AG09319 (cell line): ENCODE results near the gene CELA1.

Experiments used
- DNase-seq: peaks from one replicate; pipeline ENCODE4 v3.0.0-alpha.2; 2010; ENCODE audit warnings: low read depth; ENCODE audit errors: extremely low read depth
- TF ChIP-seq, protein P1 (sequence below): IDR thresholded peaks from 2 replicates; pipeline ENCODE4 v1.5.1; 2011; ENCODE audit warnings: low read depth, mild to moderate bottlenecking, inconsistent platforms, low read length, moderate library complexity

CELA1 gene

DNA sequence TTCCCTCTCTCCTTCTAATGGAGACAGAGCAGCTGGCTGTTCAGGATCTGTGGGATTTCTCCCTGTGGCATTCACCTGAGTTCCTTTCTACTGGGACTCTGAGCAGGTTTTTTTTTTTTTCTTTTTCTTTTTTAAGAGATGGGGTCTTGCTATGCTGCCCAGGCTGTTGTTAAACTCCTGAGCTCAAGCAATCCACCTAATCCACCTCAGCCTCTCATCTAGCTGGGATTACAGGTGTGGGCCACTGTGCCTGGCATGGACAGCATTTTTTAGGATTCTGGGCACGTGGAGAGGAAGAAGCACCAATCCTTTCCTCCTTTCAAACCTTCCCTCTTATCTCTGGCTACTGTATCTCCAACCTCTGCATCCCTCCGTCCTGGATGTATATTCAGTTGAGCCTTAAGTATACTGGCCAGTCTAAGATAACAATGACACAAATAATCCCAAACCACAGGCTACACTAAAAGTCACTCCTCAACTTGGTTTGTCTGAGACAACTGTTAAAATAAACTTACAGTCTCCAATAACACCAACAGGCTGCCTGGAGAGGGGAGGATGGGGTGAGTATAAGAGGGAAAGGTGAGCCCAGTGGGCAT, 16.4 kb upstream of the CELA1 start:
- TF ChIP-seq, protein P1, sequence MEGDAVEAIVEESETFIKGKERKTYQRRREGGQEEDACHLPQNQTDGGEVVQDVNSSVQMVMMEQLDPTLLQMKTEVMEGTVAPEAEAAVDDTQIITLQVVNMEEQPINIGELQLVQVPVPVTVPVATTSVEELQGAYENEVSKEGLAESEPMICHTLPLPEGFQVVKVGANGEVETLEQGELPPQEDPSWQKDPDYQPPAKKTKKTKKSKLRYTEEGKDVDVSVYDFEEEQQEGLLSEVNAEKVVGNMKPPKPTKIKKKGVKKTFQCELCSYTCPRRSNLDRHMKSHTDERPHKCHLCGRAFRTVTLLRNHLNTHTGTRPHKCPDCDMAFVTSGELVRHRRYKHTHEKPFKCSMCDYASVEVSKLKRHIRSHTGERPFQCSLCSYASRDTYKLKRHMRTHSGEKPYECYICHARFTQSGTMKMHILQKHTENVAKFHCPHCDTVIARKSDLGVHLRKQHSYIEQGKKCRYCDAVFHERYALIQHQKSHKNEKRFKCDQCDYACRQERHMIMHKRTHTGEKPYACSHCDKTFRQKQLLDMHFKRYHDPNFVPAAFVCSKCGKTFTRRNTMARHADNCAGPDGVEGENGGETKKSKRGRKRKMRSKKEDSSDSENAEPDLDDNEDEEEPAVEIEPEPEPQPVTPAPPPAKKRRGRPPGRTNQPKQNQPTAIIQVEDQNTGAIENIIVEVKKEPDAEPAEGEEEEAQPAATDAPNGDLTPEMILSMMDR, result no peak
- DNase-seq, result no peak

DNA sequence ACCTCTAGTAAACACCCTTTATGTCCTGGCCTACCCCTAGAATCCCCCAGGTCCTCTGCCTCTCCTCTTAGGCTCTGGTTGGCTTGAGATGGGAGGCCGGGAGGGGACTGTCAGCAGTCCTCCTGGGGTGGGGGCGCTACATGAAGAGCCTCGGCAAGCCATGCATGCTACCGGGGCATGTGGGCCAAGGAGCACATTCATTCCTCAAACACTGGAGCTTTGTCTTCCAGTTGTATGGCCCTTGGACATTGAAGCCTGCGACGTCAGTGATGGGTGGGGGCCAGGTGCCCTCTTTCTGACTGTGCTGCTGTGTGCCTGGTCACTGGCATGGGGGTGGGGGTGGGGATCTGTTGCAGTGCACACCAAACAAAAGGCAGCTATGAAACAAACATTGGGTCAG, 15.8 kb upstream of the CELA1 start:
- TF ChIP-seq, protein P1, result no peak
- DNase-seq, result no peak

DNA sequence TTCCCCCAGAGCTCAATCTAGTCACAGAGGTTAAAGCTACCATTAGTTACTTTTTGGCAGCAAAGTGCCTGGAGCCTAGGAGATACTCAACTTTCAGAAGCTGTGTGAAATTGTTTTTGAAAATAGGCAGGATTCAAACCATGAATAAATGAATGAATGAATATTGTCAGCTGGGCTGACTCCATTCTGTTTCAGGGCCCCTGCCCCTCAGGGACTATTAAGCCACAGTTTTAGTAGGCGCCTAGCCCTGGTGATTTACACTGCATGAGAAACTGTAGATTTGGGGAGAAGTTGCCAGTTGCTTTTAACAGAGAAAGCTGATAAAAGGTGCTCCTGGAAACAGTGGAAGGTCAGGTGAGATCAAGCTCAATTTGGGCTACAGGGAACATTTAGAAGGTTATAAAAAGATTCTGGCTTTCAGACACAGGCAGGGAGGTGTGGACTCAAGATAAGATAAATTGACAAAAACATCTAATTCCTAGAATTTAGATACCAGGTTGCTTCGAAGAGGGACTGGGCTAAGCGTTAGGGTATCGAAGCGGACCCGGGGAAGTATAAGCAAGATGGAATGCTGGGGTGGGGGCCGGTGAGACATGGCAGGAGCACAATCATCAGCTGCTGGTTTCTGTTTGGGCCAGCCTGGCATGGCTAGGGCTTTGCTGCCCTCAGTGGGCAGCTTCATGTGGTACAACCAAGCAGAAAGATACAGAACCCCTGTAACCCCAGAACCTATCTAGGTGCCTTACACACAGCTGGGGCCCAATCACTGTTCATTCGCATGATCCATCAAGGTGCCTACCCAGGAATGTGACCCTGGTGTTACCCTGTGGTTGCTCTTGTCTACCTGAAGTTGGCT, 14.9 kb upstream of the CELA1 start:
- TF ChIP-seq, protein P1, result no peak
- no peak for DNase-seq

DNA sequence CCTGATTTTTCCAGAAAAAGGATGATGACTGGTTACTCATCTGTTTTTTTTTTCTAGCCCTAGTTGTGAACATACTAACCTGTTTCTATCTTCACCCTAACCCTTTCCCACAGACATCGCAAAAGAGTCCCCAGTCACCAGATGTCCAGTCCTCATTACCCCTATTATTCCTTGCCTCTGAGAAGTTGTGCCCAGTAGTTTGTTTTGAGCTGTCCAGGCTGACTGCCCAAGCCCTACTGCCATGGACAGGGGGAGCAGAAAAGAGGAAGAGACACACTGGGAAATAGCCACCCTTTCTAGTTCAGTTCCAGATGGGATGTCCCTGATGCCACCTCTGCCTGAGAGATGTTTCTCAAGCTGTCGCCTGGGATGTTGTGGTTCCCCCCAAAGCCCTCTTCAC, 13.8 kb upstream of the CELA1 start:
- no peak for DNase-seq
- TF ChIP-seq, protein P1, result no peak

DNA sequence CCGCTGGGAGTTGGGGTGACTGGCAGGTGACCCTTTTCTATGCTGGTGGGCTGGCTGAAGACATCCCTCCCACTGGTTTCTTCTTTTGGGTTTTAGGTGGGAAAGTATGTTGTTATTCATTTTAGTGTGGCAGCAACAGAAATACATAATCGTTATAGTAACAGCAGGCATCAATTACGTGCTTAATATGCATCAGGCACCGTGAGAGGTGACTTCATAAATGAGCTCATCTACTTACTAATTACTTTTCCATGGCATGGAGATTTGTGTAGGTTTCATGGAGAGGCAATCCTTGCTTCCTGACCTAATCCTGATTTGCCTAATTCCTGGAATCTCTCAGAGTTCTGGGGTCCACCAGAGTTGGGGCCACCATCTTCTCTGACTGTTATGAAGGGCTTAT, 13.4 kb upstream of the CELA1 start:
- DNase-seq, result no peak
- TF ChIP-seq, protein P1, result no peak

DNA sequence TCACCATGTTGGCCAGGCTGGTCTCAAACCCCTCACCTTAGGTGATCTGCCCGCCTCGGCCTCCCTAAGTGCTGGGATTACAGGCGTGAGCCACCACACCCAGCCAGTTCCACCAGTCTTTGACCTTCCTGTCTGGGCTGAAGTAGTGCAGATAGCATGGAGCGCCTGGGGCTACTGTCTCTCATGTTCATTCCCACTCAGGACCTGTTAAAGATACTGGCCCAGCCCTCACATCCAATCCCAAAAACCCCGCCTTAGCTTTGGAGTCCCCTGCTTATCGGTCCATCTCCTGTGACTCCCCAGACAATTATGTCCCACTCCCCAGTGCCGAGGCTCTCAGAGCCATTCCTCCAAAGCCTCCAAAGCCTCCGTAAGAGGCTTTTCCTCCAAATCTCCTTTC, 12.0 kb upstream of the CELA1 start:
- TF ChIP-seq, protein P1, result no peak
- DNase-seq, result no peak

DNA sequence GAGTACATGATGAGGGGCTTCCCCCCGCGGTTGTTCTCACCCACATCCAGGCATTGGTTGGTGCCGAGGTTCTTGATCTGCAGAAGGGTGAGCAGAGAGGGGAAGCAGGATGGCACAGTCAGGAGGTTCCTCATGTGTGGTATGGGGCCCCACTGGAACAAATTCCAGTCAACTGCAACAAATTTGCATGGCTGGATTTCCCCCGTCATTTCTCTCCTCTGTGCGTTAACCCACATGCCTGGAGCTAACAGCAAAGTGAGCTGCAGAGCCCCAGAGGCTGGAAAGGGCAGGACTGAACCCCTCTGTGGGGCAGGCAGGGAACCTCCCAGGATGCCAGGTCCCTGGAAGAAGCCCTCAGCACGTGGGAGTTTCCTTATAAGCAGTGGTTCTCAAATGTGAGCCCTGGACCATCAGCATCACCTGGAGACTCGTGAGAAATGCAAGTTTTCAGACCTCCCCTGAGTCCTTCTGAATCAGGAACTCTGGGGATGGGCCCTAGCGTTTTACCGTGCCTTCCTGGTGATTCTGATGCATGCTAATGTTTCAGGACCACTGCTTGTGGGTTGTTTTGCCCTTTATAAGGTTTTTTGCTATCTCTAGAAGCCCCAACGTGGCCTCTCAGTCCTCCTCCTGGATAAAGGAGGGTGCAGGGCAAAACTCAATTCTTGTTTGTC, 11.0 kb upstream of the CELA1 start:
- TF ChIP-seq, protein P1, result no peak

More for the DNA sequence above, 11.0 kb upstream of the CELA1 start:
- DNase-seq, result no peak
